ENCODE measurements around the gene RNF215. TPM values are rescaled to one million over a fixed set of nuclear protein-coding genes. Genes with fewer than 3 reads are reported as not detected.
A peak's percentile ranks its signal among the peaks of the same experiment; 100 is the strongest.
"Not testable (repeated sequence)": the region's sequence is repeated elsewhere in the genome, so short reads cannot be mapped to it uniquely, and the experiment has no call there.

RNF215 gene
- total RNA-seq, 1 donor from 2014 or later = 29.3 TPM

DNA sequence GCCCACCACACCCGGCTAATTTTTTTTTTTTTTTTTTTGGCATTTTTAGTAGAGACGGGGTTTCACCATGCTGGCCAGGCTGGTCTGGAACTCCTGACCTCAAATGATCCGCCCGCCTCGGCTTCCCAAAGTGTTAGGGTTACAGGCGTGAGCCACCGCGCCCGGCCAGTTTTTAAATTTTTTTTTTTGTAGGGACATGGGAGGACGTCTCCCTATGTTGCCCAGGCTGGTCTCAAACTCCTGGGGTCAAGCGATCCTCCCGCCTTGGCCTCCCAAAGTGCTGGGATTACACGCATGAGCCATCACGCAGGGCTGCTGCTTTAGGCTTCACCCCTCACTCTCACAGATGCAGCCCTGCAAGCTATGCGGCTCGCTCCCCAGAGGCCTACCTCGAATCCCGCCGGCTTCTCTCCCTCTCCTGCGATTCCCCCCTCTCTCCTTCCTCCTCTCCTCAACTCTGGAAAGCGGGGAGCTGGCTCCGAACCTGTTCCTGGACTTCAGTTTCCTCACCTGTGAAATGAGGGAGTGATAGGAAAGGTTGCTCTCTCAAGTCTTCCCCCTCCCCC is 29.5 kb downstream of the RNF215 start:
- no peak for DNase-seq

DNA sequence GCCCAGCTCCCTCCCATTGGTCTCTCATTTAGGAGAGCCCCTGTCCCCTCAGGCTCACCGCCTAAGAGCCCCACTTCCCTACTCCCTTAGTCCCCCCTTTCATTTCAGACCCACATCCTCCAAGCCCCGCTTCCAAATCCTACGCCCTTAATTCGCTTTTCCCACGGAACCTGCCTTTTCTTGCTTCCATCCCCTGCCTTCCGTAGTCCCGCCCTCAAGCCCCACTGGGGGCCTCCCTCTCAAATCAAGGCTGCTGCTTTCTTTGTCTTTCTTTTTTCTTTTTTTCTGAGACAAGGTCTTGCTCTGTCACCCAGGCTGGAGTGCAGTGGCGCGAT is 30.0 kb downstream of the RNF215 start:
- no peak for DNase-seq

DNA sequence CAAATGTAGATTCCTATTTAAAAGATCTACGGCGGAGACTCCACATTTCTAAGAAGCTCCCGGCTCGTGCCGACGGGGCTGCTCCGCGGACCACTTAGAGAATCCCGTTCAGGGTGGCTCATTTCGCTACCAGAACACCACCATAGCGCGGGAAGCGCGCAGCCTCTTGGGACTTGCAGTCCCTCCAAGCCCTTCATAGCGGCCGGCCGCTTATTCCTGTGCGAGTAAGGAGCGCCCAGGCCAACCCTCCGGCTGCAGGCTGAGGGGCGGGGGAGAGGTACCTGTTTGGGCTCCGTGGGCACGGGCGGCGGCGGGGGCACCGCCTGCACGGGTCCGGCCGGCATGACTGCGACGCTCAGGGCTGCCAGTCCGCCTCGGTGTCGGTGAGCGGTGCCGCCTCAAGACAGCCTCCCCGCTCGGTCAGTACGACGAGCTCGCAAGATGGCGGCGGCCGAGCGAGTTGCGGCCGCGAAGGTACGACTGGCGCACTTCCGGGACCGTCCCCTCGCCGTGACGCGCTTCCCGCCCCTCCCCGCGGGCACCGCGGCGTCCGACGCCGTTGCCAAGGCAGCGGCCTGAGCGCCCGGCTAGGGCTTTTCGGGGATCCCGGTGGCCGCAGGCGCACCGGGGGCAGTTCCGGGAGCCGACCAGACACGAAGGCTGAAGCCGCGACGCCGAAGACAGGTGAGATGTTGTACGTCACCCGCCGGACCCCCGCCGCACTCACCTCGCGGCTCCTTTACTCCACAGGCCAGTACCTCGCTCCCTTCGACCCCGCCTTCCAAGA is 30.6 kb downstream of the RNF215 start, which contains the start of the genes CCDC157 and SF3A1:
Gene CCDC157, plus strand, starts transcription at position 559 of the 787 bp plus-strand sequence. CDS start 8,994 bp downstream, outside the sequence.
Gene SF3A1, minus strand, starts transcription at position 446 of the 787 bp plus-strand sequence. Its CDS starts 102 bp downstream, at position 344.
- peak; percentile 94 for DNase-seq

DNA sequence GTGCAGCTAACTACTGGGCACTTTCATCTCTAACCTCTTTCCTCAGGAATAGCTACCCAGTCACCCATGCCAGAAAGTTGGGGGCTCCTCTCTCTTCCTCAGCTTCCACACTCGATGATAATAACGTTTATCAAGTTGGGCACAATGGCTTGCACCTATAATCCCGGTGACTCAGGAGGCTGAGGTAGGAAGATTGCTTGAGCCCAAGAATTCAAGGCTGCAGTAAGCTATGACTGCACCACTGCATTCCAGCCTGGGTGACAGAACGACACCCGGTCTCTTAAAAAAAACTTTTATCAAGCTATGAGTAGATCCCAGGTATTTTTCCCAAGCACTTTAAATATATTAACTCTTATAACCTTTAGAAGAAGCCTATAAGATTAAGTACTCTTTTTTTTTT is 32.6 kb downstream of the RNF215 start:
- no peak for DNase-seq

DNA sequence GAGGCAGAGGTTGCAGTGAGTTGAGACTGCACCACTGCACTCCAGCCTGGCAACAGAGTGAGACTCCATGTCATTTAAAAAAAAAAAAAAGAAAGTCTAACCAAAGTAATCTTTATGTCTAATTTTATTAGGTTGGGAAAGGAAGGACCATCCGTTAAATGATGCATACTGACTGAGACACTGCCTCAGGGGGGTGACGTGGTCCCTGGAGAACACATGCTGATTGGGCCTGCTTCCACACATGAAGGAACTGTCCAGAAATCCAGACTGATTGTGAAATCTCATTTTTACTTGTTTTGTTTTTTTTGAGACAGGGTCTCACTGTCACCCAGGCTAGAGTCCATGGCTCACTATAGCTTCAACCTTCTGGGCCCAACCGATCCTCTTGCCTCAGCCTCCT is 36.0 kb downstream of the RNF215 start:
- no peak for DNase-seq

DNA sequence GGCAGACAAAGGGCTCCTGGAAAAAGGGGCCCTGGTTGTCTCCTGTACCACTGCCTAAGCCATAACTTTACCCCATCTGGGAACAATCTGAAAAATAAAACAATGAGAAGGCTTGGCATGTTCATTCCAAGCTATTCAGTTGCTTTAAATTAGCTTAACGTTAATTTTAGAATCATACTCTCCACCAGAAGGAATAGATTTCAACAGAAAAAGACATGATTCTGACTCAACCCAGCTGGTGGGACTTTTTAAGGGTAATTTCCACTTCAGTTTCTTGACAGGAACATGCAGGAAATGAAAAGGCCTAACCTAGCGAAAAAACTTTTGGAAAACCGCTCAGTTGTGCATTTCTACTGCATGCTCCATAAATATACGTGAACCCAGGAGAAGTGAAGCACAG is 38.4 kb downstream of the RNF215 start:
- DNase-seq = no peak

DNA sequence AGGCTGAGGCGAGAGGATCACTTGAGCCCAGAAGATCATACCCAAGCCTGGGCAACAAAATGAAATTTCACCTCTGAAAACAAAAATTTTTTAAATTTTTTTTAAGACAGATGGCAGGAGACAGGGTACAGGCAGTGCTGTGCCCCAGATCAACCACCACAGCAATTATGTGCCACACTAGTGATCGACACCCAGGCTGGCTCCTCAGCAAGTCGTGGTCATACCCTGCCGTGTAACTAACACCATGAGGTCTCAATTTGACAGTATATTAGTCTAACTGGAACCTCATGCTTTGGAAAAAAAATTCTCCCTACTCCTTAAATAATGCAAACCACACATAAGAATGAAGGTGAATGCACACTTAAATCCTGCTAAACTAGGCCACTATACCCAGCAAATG is 38.8 kb downstream of the RNF215 start:
- DNase-seq = no peak

DNA sequence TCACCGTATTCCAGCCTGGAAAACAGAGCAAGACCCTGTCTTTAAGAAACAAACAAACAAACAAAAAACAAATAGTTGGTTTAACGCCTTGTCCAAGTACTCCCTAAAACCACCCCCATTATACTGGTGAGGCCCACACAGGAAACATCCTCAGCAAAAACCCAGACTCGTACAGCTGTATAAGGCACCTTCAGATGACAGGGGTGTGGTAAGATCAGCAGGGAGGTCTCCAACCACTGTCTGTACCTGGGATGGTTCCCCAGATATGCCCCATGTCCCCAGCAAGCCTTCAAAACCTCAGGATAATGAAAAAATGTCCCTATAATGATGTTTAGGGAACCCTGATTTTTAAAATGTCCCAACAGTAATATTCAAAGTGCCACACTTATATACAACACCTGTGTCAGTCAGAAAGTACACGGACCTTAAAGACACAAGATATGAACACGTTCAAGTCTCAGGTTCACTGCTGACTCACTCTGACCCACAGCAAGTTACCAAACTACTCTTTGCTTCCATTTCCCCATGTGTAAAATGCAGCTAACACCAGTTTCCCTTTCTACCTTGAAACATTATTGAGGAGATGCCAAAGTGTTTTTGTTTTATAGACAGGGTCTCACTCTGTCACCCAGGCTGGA is 39.8 kb downstream of the RNF215 start:
- DNase-seq = no peak

DNA sequence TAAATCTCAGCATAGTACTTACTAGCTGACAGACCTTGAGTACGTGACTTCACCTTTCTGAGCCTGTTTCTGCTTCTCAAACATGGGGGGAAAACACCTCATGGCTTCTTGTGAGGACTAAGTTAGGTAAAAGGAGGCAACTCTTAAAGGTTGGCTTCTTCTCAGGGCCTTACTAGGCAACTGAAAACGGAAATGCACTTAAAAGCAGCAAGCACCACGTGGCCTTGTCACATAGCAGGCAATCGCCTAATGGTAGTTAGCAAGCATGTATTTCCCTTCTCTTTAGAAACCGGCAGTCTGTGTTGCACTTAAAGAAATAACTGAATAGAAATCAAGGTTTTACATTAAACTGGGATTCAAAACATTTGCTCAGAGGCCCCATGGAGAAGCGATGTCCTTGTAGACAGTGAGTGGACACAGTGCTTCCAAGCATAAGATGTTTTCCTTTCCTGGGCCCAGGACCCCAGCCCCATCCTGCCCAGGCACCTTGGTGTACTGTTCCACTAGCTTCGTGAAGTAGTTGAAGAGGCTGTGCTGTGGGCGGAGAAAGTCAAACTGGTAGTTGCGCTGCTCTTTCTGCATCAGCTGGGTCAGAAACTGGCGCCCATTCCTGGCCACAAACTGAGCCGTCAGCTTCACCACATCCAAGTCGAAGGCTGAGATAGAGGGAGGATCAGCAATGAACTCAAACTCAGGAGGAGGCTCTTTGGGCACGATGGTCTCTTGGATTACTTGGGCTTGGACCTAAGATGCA is 42.6 kb downstream of the RNF215 start:
- no peak for DNase-seq

DNA sequence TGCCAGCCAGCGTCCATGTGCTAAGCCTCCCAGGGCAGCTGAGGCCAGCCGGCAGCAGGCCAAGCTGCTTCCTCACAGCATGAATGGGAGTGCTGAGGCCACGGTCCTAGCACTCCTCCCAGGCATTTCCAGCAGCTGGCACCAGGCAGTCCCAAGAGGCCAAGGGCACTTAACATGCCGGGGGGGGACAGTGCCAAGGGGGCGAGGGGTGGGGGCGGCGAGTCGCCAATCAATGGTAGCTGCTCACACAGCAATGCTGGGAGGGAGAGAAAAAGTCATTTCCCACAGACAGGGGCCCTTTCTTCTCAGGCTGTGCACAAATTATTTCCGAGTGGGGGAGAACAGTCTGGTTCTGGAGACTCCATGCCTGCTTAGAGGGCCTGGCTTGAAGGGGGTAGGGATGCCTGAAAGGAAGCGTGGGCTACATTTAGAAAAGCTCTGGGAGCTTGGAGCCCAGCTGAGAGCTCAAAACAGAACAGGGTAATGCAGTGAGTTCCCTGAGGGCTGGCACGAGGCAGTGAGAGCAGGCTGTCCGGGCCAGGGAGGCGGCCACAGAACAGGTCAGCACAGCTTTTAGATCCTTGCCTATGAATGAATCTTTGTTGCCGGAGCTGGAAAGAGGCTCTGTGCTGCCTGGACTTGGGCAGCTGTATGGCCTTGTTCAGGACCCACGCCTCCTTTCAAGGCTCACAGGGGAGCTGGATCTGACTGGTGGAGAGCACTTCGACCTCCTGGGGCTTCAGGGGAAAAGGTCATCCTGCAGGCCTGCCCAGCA is 46.1 kb downstream of the RNF215 start:
- DNase-seq = no peak

DNA sequence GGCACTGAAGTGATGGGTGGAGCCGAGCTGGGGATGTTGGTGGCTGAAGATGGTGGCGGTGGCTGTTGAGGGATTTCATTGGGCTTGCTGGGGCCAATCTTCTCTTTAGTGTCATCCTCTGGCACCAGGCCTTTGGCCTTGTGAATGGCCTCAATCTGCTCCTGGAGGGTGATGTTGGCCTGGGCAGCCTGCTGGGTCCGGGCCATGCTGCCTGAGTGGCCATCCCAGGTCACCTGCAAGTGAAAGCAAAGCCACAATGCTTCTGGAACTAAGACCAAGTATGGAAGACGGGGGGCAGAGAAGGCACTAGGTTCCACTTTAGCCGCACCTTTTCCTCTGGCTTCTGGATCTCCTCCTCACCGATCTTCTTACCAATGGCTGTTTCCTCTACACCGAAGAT is 48.4 kb downstream of the RNF215 start:
- no peak for DNase-seq

DNA sequence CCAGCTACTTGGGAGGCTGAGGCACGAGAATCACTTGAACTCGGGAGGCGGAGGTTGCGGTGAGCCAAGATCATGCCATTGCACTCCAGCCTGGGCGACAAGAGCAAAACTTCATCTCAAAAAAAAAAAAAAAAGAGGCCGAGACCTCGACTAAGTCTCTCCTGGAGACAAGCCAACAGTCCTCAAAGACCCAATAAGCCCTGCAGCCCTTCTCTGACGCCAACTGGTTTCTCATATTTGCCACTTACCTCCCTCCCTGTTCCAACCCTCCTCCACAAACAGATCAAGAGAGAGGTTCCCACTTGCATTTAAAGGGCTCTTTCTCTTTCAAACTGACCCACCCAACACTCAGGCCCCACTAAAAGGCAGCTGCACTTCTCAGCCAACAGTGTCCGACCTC is 48.9 kb downstream of the RNF215 start:
- DNase-seq = not testable (repeated sequence)

DNA sequence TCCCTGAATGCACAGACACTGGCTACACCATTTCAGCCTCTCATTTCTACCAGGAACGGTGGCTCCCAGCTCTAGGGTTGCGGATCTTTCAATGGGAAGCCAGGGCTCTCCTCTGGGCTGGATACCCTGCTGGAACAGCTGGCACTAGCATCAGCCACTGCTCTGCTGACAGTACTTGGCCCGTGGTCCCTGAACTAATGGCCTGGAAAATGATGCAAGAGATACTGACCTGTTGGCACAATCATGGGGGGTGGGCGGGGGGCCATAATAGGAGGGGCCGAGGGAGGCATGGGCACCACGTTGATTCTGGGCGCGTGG is 49.8 kb downstream of the RNF215 start:
- no peak for DNase-seq

DNA sequence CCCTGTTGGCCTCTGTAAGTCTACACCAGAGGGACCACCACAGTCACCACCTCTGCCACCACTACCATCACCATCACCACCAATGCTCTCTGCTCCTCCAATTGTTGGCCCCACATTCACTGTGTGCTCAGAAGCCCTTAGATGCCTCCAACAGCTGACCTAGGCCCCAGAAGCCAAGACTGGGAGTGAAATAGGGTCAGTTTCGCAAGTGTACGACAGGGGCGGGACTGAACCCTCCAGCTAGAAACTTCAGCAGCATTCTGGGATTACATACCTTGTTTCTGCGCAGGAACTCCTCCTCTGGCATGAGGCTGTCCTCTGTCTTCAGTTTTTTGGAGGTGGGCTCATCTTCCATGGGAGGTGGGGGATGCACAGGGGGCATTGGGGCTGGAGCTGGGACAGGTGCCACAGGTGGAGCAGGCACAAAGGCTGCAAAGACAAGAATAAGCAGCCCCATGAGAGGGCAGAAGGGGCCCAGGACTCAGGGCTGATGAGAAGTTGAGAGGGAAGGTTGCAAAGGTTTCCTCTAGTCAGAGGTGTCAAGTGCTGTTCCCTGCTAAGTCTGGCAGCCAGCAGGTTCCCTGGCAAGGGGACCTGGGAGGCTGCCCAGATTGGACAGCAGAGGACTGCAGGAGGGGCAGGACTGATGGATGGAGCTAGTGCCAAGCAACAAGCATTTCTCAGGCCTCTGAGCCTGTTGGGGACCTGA is 50.3 kb downstream of the RNF215 start:
- DNase-seq = no peak

DNA sequence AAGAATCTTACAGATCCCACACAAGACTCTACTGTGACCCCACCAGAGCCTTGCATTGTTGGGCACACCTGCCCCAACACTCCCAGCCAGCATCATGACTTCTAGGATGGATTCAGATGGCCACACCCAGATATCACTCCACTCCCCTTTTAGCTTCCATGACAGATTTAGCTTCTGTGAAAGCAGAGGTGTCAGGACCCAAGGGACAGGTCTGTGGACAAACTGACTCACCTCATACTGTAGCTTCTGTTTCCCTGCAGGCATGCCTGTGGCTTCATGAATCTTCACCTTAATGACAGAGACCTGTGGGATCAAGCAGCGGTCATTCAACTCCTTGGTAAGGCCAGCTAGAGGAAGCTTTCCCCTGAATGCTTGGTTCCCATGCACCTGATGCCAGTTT is 52.0 kb downstream of the RNF215 start:
- no peak for DNase-seq

DNA sequence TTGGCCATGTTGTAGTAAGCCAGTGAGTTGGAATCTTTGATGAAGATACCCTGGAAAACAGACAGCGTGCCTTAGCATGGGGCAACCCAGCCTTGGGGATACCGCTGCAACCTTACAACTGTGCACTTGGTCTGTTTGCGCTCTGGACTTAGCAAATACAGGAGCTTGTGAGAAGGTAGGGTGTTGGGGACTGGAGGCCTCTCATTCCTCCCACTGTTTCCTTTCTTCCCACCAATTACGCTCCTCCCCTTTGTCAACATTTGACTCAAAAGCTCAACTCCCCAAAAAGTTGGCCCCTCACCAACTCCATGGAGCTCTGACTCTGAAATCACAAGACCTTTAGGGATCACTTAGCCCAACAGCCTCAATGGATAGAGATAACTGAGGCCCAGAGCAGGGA is 52.6 kb downstream of the RNF215 start:
- DNase-seq = no peak

DNA sequence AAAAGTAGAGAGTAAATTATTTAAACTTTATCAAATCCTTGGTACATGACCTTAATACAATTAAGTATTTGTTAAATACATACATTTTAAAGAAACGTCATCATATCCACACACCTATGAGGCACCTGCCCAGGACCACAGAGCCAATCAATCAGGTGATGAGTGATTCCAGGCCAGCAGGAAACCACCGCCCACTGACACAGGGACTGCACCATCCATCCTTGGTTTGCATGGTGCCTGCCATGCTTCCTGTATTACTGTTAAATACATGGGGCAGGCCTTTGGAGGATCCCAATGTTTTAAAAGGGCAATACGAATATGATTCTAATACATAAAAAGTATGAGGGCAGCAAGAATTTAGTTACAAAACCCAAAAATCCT is 53.5 kb downstream of the RNF215 start:
- no peak for DNase-seq

DNA sequence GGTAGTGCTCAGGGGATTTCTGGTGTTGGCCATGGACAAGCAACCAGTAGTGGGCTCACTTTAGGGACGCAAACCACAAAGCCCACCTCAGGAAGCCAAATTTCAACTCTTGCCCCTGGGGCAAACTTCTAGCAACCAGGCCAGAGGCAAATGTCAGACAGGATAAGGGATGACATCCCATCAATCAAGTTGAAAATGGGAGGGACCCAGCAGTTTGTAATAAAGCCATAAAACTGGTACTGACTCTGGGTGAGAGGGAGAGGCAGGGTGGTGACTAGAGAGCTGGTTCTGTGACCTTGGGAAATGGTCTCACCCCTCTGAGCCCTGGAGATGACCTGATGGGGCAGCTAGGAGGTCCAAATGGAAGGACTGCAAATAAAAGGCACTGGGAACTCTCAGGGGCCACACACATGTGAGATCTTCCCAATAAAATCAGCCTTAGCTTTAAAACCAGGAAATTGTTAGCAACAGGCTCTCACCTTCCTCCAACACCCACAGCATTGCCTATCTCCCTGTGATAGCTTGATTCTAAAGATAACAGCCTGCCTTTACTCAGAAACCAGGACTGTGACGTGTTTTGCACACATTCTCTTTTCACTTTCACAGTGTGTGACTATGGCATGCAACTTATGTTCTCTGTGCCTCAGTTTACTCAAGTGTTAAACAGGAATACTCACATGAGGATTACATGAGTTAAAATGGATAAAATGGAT is 54.1 kb downstream of the RNF215 start:
- DNase-seq = no peak

DNA sequence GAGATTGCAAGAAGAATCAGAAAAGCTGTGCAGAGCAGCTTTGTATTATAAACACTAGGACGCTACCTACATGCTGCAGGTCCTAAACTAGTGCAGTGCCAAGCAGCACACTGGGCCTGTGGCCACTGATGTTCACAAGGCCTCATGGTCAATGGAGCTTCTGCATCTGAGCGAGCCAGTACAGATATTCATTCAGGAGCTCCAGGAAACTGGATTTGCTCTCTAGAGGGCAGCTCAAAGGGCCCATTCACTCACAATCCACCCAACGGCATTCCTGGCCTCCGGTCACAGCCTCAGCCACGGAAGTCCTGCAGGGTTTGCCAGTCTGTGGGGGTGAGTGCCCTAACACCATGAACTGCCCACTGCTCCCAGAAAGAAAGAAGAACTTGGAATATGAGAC is 54.7 kb downstream of the RNF215 start:
- DNase-seq = no peak
